Measurements from ENCODE around the gene ASIC3.
A peak's percentile ranks its signal among the peaks of the same experiment; 100 is the strongest.
"Not testable (repeated sequence)": the region's sequence is repeated elsewhere in the genome, so short reads cannot be mapped to it uniquely, and the experiment has no call there.

Gene ASIC3

DNA sequence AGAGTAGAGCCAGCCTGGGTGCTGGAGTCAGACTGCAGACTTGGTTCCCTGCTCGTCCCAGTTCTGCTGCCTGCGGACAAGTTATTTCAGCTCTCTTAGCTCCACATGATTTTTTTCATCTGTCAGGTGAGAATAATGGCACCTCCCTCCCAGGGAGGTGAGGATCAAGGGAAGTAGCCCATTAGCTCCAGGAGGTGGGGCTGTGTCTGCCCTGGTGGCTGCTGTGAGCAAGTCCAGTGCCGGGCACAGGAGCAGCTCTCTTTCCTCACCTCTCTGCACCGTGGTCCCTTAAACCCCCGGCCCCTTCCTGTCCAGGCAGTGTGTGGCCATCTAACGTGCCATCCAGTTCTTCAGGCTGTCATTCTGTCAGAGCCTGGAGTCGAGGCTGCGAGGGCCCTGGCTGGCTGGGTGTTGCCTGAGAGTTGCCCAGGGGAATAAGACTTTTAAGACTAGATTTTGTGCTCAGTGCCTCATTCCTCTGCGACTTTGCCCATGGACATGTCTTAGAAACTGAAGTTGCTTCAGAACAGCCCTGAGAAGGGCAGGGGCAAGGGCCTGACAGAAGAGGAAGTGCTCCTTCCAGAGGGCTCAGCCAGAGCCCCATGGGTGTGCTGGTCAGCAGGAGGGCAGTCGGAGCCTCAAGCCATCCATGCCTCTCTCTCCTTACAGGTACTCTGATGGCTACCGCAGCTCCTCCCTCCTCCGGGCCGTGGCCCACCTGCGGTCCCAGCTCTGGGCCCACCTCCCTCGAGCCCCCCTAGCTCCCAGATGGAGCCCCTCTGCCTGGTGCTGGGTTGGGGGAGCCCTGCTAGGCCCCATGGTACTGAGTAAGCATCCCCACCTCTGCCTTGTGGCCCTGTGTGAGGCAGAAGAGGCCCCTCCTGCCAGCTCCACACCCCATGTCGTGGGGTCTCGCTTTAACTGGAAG, 15.1 kb upstream of the ASIC3 start:
- DNase-seq = no peak
- no peak for ATAC-seq

DNA sequence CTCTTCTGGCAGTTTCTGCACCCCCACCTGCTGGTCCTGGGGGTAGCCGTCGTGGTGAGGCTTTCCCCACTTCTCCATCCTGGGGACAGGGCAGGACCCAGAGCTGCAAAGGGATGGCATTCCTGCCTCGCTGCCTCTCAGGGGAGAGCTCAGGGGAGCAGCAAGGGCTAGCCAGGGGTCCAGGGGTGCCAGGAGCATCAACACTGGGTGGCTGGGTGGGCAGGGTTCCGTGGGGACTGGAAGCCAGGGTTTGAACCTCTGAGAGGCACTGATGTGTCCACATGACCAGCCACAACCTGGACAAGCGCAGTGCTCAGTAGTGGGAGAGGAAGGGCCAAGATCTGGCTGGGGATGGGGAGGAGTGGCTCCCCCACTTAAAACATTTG, 14.5 kb upstream of the ASIC3 start:
- ATAC-seq (no peak), DNase-seq (no peak)

DNA sequence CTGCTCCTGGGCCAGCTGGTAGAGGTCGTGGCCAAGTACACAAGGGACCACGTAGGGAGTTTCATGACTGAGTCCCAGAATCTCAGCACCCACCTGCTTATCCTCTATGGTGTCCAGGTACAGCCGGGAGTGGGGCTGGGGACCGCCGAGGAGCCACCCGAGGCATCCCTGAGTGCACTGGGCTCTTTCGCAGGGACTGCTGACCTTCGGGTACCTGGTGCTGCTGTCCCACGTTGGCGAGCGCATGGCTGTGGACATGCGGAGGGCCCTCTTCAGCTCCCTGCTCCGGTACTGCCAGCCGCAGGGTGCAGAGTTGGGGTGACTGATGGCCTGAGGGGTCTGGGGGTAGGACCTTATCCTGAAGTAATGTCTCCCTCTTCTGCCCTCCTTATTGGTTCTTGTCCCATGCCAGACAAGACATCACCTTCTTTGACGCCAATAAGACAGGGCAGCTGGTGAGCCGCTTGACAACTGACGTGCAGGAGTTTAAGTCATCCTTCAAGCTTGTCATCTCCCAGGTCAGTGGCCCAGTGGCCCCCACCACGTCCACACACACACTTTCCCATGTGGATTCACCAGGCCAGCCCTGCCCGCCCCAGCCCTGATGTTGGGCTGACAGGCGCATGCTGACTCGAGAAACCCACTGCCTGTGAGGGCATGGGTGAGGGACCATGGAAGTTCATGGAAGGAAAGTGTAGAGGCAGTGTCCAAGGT, 13.9 kb upstream of the ASIC3 start:
- ATAC-seq (no peak), DNase-seq (no peak)

DNA sequence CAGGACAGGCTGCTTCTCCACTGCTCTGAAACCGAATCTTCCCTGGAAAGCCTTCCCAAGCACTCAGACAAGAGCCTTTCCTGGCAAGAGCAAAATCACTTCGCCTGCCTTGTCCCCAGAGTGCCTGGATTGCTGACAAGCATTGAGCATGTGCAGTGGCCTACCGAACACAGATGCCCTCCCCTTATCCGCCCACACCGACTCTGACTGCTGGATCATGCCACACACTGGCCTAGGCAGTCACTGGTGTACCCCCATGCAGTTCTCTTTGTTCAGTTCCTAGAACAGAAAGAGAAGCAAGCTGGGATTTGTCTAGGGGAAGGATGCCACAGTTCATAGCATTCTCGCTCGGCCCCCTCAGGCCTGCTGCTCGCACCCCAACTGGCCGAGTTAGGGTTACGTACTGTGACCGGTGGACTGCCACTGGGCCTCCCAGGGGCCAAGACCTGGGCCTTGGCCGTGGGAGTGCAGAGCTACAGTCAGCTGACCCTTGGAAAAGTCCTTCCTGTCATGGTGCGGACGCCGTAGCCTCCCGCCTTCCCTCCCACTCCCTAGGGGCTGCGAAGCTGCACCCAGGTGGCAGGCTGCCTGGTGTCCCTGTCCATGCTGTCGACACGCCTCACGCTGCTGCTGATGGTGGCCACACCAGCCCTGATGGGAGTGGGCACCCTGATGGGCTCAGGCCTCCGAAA, 13.2 kb upstream of the ASIC3 start:
- ATAC-seq (no peak), DNase-seq (no peak)

DNA sequence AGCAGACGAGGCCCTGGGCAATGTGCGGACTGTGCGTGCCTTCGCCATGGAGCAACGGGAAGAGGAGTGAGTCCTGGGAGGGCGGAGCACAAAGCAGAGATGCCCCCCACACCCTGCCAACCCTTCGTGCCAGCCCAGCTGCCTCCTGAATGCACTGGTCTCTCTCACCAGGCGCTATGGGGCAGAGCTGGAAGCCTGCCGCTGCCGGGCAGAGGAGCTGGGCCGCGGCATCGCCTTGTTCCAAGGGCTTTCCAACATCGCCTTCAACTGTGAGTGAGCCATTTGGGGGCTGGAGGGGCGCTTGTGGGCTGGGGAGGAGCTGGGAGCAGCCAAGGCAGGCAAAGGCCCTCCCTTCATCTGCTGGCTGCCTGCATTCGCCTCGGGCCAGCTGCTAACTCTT, 12.4 kb upstream of the ASIC3 start:
- ATAC-seq (no peak), DNase-seq (no peak)

DNA sequence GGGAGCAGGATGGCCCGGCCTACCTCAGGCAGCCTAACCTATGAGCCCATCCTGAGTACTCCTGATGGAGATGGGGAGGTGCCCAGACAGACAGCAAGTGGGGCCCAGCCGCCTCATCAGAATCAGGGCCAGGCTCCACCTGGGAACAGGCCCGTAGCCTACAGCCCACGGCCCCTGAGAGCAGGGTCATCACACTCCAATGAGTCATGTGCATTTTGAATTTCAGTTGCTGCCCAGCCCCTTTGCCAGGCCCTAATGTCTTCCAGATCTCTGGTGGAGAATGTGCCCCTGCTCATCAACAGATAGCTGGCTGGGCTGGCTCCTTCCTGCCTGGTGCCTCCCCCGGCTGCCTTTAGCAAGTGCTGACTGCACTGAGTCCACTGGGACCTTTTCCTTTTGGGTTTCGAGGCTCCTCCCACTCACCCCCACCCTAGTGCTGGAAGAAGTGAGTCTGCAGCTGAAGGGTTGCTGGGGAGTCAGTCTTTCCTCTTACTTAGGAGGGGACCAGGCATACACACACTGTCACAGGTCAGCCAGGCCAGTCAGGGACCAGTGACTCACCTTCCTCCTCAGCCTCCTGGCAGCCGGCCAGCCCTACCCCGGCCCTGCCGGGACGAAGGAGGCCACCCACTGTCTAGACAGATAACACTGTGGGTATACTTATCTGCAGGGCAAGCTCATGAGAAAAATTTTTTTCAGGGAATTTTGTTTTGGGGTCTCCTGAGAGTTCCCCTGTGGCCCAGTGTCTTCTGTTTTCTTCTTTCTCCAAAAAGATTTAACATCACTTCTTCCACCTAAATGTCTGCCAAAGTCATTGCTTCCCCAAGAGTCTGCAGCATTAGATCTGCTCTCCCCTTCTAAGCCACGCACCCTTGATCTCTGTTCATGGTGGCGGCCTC, 9.1 kb upstream of the ASIC3 start:
- DNase-seq (peak; percentile 89), ATAC-seq (peak; percentile 95)

DNA sequence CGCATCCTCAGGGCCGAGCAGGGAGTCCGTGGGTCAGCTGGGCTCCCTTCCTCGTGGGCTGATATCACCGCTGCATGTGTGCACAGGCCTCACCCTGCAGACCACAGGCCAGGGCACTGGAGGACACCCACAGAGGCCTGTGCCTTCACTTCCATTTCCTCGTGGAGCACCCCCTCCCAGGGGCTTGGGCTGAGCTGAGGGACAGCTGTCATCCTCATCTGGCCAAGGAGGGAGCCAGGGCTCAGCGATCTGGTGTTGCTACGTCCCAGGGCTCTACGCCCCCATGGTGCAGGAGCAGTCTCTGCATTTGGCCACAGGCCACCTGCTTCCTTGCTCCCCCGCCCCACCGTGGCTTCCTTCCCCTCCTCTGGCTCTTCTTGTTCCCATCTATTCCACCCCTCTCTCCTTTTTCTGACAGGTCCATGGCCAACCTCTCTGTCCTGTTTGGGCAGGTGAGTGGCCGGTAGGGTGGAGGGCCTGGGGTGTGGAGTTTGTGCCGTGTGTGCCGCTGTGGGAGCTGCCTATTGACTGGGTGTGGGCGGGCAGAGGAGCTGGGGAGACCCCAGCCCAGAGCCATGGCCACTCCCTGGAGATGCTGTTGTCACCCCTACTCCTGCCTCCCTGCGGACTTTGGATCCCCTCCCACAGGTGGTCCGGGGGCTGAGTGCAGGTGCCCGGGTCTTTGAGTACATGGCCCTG, 8.3 kb upstream of the ASIC3 start:
- ATAC-seq (no peak), DNase-seq (no peak)

DNA sequence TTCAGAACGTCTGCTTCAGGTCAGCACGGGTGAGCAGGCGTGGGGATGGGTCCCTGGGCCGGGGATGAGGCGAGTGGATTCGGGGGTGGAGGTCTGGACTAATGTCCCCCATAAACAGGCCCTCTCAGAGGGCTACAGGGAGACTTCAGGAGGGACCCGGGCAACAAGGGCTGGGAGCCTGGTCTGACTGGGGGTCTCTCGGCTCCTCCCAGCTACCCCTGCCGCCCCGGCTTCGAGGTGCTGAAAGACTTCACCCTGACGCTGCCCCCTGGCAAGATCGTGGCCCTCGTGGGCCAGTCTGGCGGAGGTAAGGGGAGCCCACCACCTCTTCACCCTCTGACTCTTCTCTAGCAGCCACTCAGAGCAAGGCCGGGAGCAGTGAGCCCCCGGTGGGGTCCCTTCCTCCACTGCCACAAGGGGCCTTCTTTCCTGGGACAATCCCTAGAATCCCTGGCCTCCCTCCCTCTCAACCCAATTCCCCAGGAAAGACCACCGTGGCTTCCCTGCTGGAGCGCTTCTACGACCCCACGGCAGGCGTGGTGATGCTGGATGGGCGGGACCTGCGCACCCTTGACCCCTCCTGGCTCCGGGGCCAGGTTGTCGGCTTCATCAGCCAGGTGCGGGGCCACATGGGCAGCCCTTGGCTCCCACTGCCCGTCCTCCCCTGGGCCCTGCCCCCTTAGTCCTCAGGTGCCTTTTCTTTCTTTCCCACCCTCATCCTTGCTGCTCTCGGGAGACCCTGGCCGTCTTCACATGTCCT, 7.5 kb upstream of the ASIC3 start:
- ATAC-seq = no peak
- DNase-seq = no peak

DNA sequence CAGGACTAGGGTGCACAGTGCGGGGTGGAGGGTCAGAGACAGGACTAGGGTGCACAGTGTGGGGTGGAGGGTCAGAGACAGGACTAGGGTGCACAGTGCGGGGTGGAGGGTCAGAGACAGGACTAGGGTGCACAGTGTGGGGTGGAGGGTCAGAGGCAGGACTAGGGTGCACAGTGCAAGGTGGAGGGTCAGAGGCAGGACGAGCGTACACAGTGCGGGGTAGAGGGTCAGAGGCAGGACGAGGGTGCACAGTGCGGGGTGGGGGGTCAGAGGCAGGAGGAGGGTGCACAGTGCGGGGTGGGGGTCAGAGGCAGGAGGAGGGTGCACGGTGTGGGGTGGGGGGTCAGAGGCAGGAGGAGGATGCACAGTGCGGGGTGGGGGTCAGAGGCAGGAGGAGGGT, 4.9 kb upstream of the ASIC3 start:
- not testable (repeated sequence) for DNase-seq, ATAC-seq

DNA sequence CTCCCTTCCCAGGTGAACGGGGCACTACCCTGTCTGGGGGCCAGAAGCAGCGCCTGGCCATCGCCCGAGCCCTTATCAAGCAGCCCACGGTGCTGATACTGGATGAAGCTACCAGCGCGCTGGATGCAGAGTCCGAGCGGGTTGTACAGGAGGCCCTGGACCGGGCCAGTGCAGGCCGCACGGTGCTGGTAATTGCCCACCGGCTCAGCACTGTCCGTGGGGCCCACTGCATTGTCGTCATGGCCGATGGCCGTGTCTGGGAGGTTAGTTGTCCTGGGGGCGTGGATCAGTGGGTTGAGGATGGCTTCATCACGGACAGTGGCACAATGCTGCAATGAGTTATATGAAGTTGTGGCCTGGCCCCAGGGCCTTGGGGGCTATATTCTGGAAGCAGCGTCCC, 4.4 kb upstream of the ASIC3 start:
- DNase-seq = no peak

DNA sequence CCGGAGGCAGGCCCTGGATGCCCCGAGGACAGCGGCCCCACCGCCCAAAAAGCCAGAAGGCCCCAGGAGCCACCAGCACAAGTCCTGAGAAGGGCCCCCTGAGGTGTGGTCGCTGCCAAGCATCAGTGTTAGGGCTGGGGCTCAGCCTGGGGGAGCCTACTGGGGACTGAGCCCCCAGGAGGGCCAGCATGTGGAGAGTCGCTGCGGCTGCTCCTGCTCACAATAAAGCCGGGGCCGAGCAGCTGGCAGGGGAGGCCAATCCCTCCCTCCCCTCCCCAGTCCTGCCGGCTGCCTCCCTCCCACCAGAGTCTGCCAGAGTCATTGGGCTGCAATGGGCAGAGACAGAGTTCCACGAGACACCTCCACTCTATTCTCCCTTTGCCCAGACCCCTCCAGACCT, 3.1 kb upstream of the ASIC3 start:
- ATAC-seq (no peak), DNase-seq (no peak)

More for the DNA sequence above, 4.4 kb upstream of the ASIC3 start:
- ATAC-seq = no peak

DNA sequence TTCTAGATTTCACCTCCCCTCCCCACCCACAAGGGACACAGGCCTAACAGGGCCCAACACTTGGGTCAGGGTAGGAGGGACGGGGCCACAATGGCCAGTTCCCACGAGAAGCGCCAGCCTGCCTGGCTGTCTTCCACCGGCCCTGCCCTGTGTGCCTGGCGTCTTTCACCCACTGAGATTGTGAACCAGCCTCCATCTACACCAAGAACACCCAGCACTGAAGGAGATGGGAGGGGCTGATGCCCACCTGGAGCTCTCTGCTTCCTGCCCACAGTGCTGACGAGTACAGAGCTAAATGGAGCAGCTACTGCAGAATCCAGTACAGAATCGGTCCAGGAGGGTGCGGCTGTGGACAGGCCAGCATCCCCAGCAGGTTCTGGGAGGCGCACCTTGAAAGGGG, 2.4 kb upstream of the ASIC3 start:
- DNase-seq = no peak
- ATAC-seq = no peak

DNA sequence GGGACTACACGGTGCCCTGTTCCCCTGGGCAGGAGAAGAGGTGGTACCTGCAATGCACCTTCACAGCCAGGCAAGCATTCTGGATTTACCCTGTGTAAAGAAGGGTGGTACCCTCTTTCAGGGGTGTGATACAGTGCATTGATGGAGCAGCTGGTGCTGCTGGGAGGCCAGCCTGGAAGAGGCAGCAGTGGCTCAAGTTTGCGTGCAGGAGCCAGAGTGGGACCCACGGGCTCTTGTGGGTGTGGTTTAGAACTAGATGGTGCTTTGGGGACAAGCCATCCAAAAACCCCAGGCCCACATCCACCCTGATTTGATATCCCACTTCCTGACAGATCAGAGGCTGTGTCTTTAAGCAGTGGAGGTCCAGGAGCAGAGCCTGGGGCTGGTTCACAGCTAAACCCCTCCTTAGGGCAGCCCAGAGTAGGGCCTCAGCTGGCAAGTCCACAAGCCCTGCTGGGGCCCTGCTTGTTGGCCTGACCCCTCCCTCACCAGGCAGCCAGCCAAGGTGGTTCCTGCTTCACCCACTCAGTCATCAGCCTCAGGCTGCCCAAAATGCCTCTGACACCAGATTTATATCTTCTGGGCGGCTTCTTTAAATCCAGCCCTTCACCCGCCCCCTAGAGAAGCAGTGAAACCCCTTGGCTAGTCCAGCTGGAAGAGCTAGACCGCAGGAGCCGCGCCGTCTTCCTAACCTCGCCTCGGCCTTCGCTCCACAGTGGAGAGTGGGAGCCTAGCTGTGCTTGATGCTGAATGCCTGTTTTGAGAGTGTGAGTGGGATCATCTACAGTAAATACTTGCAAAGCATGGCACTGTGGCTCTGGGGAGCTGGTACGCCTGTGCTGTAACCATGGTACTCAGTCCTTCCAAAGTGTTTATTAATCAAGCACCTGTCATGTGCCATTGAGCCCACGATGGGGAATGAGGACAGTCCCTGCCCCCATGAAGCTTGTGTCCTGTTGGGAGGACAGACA, 1.4 kb upstream of the ASIC3 start:
- no peak for ATAC-seq
- DNase-seq = no peak

DNA sequence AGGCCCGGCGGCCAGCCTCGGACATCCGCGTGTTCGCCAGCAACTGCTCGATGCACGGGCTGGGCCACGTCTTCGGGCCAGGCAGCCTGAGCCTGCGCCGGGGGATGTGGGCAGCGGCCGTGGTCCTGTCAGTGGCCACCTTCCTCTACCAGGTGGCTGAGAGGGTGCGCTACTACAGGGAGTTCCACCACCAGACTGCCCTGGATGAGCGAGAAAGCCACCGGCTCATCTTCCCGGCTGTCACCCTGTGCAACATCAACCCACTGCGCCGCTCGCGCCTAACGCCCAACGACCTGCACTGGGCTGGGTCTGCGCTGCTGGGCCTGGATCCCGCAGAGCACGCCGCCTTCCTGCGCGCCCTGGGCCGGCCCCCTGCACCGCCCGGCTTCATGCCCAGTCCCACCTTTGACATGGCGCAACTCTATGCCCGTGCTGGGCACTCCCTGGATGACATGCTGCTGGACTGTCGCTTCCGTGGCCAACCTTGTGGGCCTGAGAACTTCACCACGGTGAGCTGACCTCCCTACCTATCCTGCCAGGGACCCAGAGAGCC, 656 bp downstream of the ASIC3 start:
- ATAC-seq = no peak
- DNase-seq = no peak

DNA sequence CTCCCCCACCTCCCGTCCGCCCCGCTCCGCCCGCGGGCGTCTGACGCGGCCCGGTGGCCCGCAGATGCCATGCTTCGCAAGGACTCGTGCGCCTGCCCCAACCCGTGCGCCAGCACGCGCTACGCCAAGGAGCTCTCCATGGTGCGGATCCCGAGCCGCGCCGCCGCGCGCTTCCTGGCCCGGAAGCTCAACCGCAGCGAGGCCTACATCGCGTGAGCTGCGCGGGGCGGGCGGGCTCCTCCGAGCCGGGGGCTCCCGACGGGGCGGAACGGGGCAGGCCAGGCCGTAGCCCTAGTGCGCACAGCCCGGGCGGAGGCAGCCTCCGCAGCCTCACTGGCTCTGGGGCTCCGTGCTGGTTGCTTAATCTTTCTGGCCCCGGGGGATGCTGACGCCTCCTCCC, 2.8 kb downstream of the ASIC3 start:
- ATAC-seq = peak; percentile 62
- DNase-seq = peak; percentile 57

DNA sequence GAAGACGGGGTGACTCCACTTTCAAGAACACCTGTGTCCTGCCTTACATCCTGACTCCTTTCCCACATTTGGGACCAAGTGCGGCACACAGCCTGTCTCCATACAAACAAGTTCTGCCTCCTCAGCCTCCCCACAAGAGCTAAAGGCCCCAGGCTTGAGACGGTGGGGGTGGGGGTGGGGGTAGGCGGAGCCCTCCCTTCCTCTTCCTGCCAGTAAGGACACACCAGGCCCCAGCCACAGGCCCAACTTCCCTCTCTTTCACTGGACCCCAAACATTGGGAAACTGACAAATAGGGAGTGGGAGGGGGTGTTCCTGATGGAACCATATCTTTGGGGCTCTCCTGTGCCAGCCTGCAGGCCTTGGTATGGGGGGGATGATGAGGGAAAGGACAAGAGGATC, 4.8 kb downstream of the ASIC3 start:
- DNase-seq (no peak), ATAC-seq (no peak)

DNA sequence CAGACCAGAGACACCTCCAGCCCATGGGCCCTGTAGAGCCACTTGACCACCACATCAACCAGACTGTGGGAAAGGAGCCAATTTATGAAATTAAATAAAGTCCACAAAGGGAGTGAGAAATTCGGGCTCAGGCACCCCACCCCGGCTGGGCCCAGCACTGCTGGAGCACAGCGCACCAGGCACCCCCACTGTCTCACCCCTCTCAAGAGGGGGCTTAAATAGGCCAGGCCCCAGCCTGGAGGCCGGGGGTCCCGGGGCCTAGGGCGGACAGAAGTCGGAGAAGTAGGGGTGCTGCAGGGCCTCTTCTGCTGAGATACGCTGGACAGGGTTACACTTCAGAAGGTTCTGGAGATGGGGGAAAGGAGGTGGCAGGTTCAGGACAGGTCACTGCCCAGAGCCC, 5.4 kb downstream of the ASIC3 start:
- ATAC-seq = no peak
- DNase-seq = no peak

DNA sequence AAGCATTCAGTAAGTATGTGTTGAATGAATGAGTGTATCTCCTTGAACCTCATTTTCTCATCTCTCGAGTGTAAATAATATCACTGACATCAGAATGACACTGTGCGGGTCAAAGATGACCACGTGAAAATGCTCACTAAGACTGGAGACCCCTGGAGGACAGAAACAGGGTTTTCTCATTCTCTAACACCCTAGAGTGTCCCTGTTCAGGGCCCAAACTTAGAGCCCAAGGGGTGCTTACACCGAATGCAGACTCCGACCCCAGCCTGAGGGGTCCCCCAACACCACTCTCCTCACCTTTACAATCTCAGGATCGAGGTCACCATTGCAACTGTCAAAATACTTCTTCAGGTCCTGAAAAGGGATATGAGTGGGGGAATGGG, 7.9 kb downstream of the ASIC3 start:
- DNase-seq (no peak), ATAC-seq (no peak)
